Astrocyte (in vitro differentiated cells and primary cell): ENCODE data around the gene PAFAH2.

Experiments
- CTCF ChIP-seq: IDR thresholded peaks from 2 replicates; pipeline ENCODE4 v1.5.1; 2011; ENCODE audit warnings: low read depth, mild to moderate bottlenecking, inconsistent platforms, low read length, moderate library complexity; ENCODE audit not compliant: insufficient read depth
- EZH2 ChIP-seq: IDR thresholded peaks from 2 replicates; pipeline ENCODE4 v1.6.1; 2012; ENCODE audit warnings: mild to moderate bottlenecking, low read length, inconsistent platforms; ENCODE audit not compliant: insufficient read depth

GRCh38 chr1:26034504-26035202 is 36.8 kb upstream of the PAFAH2 start:
- TF ChIP-seq CTCF: no peak
- no peak for TF ChIP-seq EZH2
